Ramos (cell line): ENCODE data around the gene ABHD12B.
"Not testable (repeated sequence)": the region's sequence is repeated elsewhere in the genome, so short reads cannot be mapped to it uniquely, and the experiment has no call there.

Source experiments
- in situ Hi-C: fragments of 300-500 bp; cut with MboI; formaldehyde crosslinking; loops from one replicate; pipeline ENCODE4 v1.14.3; 2022; ENCODE audit warnings: low sequenced_read_pairs; ENCODE audit not compliant: unreplicated experiment

ABHD12B gene

GRCh38 chr14:50882932-50883826, 11.3 kb downstream of the ABHD12B start:
- in situ Hi-C loops, result no loop called here

- in situ Hi-C loops, result no loop called here
Observed at GRCh38 chr14:50883827-50884197, 12.0 kb downstream of the ABHD12B start.

- in situ Hi-C loops, result no loop called here
Observed at GRCh38 chr14:50887476-50887875, 15.6 kb downstream of the ABHD12B start.

GRCh38 chr14:50892255-50892654, 20.4 kb downstream of the ABHD12B start:
- in situ Hi-C loops, result no loop called here

- in situ Hi-C loops, result not testable (repeated sequence)
Observed at GRCh38 chr14:50896421-50896820, 24.6 kb downstream of the ABHD12B start.

GRCh38 chr14:50897005-50897404, 25.2 kb downstream of the ABHD12B start:
- in situ Hi-C loops, result not testable (repeated sequence)

- in situ Hi-C loops, result no loop called here
Observed at GRCh38 chr14:50897658-50898175, 25.9 kb downstream of the ABHD12B start.

- in situ Hi-C loops, result no loop called here
Observed at GRCh38 chr14:50901361-50901760, 29.5 kb downstream of the ABHD12B start.

- in situ Hi-C loops, result no loop called here
Observed at GRCh38 chr14:50904719-50905118, 32.9 kb downstream of the ABHD12B start.

- in situ Hi-C loops, result no loop called here
Observed at GRCh38 chr14:50906326-50907065, 34.6 kb downstream of the ABHD12B start.

GRCh38 chr14:50910495-50911420, 38.9 kb downstream of the ABHD12B start:
- in situ Hi-C loops, result no loop called here

- in situ Hi-C loops, result no loop called here
Observed at GRCh38 chr14:50917449-50917848, 45.6 kb downstream of the ABHD12B start.

- in situ Hi-C loops, result not testable (repeated sequence)
Observed at GRCh38 chr14:50919524-50919923, 47.7 kb downstream of the ABHD12B start.

GRCh38 chr14:50920482-50921230, 48.8 kb downstream of the ABHD12B start:
- in situ Hi-C loops, result no loop called here

GRCh38 chr14:50922803-50923202, 51.0 kb downstream of the ABHD12B start:
- in situ Hi-C loops, result no loop called here

- in situ Hi-C loops, result no loop called here
Observed at GRCh38 chr14:50924236-50924635, 52.4 kb downstream of the ABHD12B start.

GRCh38 chr14:50924843-50925242, 53.0 kb downstream of the ABHD12B start:
- in situ Hi-C loops, result no loop called here

GRCh38 chr14:50926851-50927386, 55.1 kb downstream of the ABHD12B start:
- in situ Hi-C loops, result no loop called here

- in situ Hi-C loops, result no loop called here
Observed at GRCh38 chr14:50928002-50928635, 56.3 kb downstream of the ABHD12B start.
